DMS 273 treated with DMSO at 0.1 percent for 48 hours (cell line): Measurements from ENCODE around the gene SERPINE1.

Experiments
- DNase-seq: peaks from one replicate; lab custom pipeline; 2025; lab: John Stamatoyannopoulos, UW

SERPINE1 gene

GRCh38 chr7:101170617-101171441, 43.9 kb downstream of the SERPINE1 start:
- no peak for DNase-seq

- DNase-seq: no peak
Observed at GRCh38 chr7:101171442-101171837, 44.5 kb downstream of the SERPINE1 start.

- DNase-seq: no peak
Observed at GRCh38 chr7:101172005-101172853, 45.3 kb downstream of the SERPINE1 start.

GRCh38 chr7:101172854-101173751, 46.2 kb downstream of the SERPINE1 start:
- DNase-seq: peak; percentile 65

GRCh38 chr7:101173752-101174244, 46.9 kb downstream of the SERPINE1 start:
- DNase-seq: no peak

GRCh38 chr7:101174322-101174854, 47.5 kb downstream of the SERPINE1 start:
- DNase-seq: no peak

- DNase-seq: no peak
Observed at GRCh38 chr7:101175664-101176063, 48.8 kb downstream of the SERPINE1 start.

- DNase-seq: no peak
Observed at GRCh38 chr7:101177644-101178043, 50.7 kb downstream of the SERPINE1 start.

GRCh38 chr7:101179117-101179516, 52.2 kb downstream of the SERPINE1 start:
- DNase-seq: no peak

GRCh38 chr7:101179713-101180112, 52.8 kb downstream of the SERPINE1 start:
- no peak for DNase-seq

GRCh38 chr7:101180130-101180755, 53.3 kb downstream of the SERPINE1 start, which contains the start of gene NAT16:
Gene NAT16 (minus strand): TSS chr7:101180293. CDS start chr7:101174807, 5,486 bp downstream.
- DNase-seq: no peak

- no peak for DNase-seq
Observed at GRCh38 chr7:101185258-101185839, 58.4 kb downstream of the SERPINE1 start.

GRCh38 chr7:101186194-101186593, 59.3 kb downstream of the SERPINE1 start:
- DNase-seq: no peak

- no peak for DNase-seq
Observed at GRCh38 chr7:101186844-101187428, 60.0 kb downstream of the SERPINE1 start.
